Measurements from ENCODE around the gene ABAT. TPM values are rescaled to one million over a fixed set of nuclear protein-coding genes. Genes with fewer than 3 reads are reported as not detected.

Gene ABAT
- total and polyA plus RNA-seq, 2 experiments from 2014 or later = 4.7 to 8.0 TPM

- H3K4me3 ChIP-seq = no peak overlapping the region
- in situ Hi-C loops (cut with MboI) = no loop called here
- peaks cover 32% of the 10 kb centered on the region for H3K36me3 ChIP-seq (ENCODE audit: low read depth)
- H2AFZ ChIP-seq = no peak overlapping the region
- H3K79me2 ChIP-seq (ENCODE audit: insufficient read depth) = peaks cover 83% of the 10 kb centered on the region
- no peak overlapping the region for H3K9ac ChIP-seq
- H3K4me2 ChIP-seq (ENCODE audit: unreplicated experiment) = no peak overlapping the region
- H3K4me1 ChIP-seq (ENCODE audit: insufficient read depth) = 0 out of 2 replicates have a peak, but pooled peaks cover 5% of the 10 kb centered on the region
- H3F3A ChIP-seq (ENCODE audit: insufficient read depth) = peaks cover 30% of the 10 kb centered on the region
- TF ChIP-seq EZH2 (IDR thresholded peaks at IDR 0.05; ENCODE audit: insufficient read depth, poor library complexity, severe bottlenecking) (no peak), EZH2phosphoT487 (IDR thresholded peaks at IDR 0.05; ENCODE audit: insufficient read depth, low read depth) (no peak)
- no peaks in the 10 kb centered on the region for H3K27me3 ChIP-seq (replicated peaks; ENCODE audit: insufficient read depth)
- 90 to 94% methylated on average over 8 of the region's 8 CpGs for WGBS, 2 experiments (ENCODE audit: low coverage in 1 of 2, low lambda C conversion rate in 2 of 2, missing lambda C conversion rate in 2 of 2)
- H4K20me1 ChIP-seq (ENCODE audit: insufficient read depth) = no peaks in the 10 kb centered on the region
- DNase-seq = peak; percentile 37
- H3K9me2 ChIP-seq (ENCODE audit: insufficient read depth) = no peaks in the 10 kb centered on the region
- H3K27ac ChIP-seq = no peak overlapping the region
- no peaks in the 10 kb centered on the region for H3K9me3 ChIP-seq (ENCODE audit: low read depth)
These were observed 154.2 kb downstream of the ABAT start for GRCh38 chr16:8828541-8829165.

GRCh38 chr16:8831450-8831849 lies 157.0 kb downstream of the ABAT start:
- Histone ChIP-seq H3K9ac (no peak overlapping the region), H3F3A (ENCODE audit: insufficient read depth) (peaks cover 23% of the 10 kb centered on the region), H3K36me3 (ENCODE audit: low read depth) (peaks cover 9% of the 10 kb centered on the region; the same call in 1 of the 2 replicates), H3K9me3 (ENCODE audit: low read depth) (no peaks in the 10 kb centered on the region), H3K79me2 (ENCODE audit: insufficient read depth) (peaks cover 74% of the 10 kb centered on the region), H3K27me3 (replicated peaks; ENCODE audit: insufficient read depth) (no peaks in the 10 kb centered on the region), H3K9me2 (ENCODE audit: insufficient read depth) (no peaks in the 10 kb centered on the region), H2AFZ (no peak overlapping the region), H3K27ac (no peak overlapping the region), H3K4me1 (ENCODE audit: insufficient read depth) (peaks cover 12% of the 10 kb centered on the region), H3K4me2 (ENCODE audit: unreplicated experiment) (no peak overlapping the region), H4K20me1 (ENCODE audit: insufficient read depth) (no peaks in the 10 kb centered on the region; the same call in 1 of the 2 replicates), H3K4me3 (no peak overlapping the region)
- TF ChIP-seq EZH2phosphoT487 (IDR thresholded peaks at IDR 0.05; ENCODE audit: insufficient read depth, low read depth) (no peak), EZH2 (IDR thresholded peaks at IDR 0.05; ENCODE audit: insufficient read depth, poor library complexity, severe bottlenecking) (no peak)
- no peak for DNase-seq
- 96 to 97% methylated on average over 9 of the region's 9 CpGs for WGBS, 2 experiments (ENCODE audit: low coverage in 1 of 2, low lambda C conversion rate in 2 of 2, missing lambda C conversion rate in 2 of 2)
- in situ Hi-C loops (cut with MboI) = no loop called here

- Histone ChIP-seq H3K9me3 (ENCODE audit: low read depth) (no peaks in the 10 kb centered on the region), H3K9me2 (ENCODE audit: insufficient read depth) (no peaks in the 10 kb centered on the region), H3K4me1 (ENCODE audit: insufficient read depth) (peaks cover 12% of the 10 kb centered on the region), H3K4me2 (ENCODE audit: unreplicated experiment) (no peak overlapping the region), H3F3A (ENCODE audit: insufficient read depth) (peaks cover 20% of the 10 kb centered on the region), H3K27ac (no peak overlapping the region), H3K36me3 (ENCODE audit: low read depth) (peaks cover 9% of the 10 kb centered on the region; the same call in 1 of the 2 replicates), H3K4me3 (no peak overlapping the region), H3K9ac (no peak overlapping the region), H3K27me3 (replicated peaks; ENCODE audit: insufficient read depth) (no peaks in the 10 kb centered on the region), H4K20me1 (ENCODE audit: insufficient read depth) (no peaks in the 10 kb centered on the region; the same call in 1 of the 2 replicates), H3K79me2 (ENCODE audit: insufficient read depth) (peaks cover 74% of the 10 kb centered on the region), H2AFZ (no peak overlapping the region)
- no peak for DNase-seq
- in situ Hi-C loops (cut with MboI) = no loop called here
- TF ChIP-seq EZH2phosphoT487 (IDR thresholded peaks at IDR 0.05; ENCODE audit: insufficient read depth, low read depth) (no peak), EZH2 (IDR thresholded peaks at IDR 0.05; ENCODE audit: insufficient read depth, poor library complexity, severe bottlenecking) (no peak)
- 69 to 75% methylated on average over 17 to 18 of the region's 18 CpGs for WGBS, 2 experiments (ENCODE audit: low coverage in 1 of 2, low lambda C conversion rate in 2 of 2, missing lambda C conversion rate in 2 of 2)
These were observed 157.7 kb downstream of the ABAT start for GRCh38 chr16:8831871-8832716.

GRCh38 chr16:8832717-8833105 lies 158.3 kb downstream of the ABAT start:
- Histone ChIP-seq H3K4me3 (no peak overlapping the region), H3K4me1 (ENCODE audit: insufficient read depth) (peaks cover 12% of the 10 kb centered on the region), H3F3A (ENCODE audit: insufficient read depth) (peaks cover 20% of the 10 kb centered on the region), H3K27ac (no peak overlapping the region), H3K36me3 (ENCODE audit: low read depth) (peaks cover 9% of the 10 kb centered on the region; the same call in 1 of the 2 replicates), H2AFZ (no peak overlapping the region), H4K20me1 (ENCODE audit: insufficient read depth) (no peaks in the 10 kb centered on the region; the same call in 1 of the 2 replicates), H3K27me3 (replicated peaks; ENCODE audit: insufficient read depth) (no peaks in the 10 kb centered on the region), H3K79me2 (ENCODE audit: insufficient read depth) (peaks cover 80% of the 10 kb centered on the region), H3K9ac (no peak overlapping the region), H3K9me3 (ENCODE audit: low read depth) (no peaks in the 10 kb centered on the region), H3K4me2 (ENCODE audit: unreplicated experiment) (no peak overlapping the region), H3K9me2 (ENCODE audit: insufficient read depth) (no peaks in the 10 kb centered on the region)
- WGBS, 2 experiments (ENCODE audit: low coverage in 1 of 2, low lambda C conversion rate in 2 of 2, missing lambda C conversion rate in 2 of 2) = 89 to 92% methylated on average over 16 of the region's 16 CpGs
- DNase-seq = no peak
- in situ Hi-C loops (cut with MboI) = no loop called here
- TF ChIP-seq EZH2phosphoT487 (IDR thresholded peaks at IDR 0.05; ENCODE audit: insufficient read depth, low read depth) (no peak), EZH2 (IDR thresholded peaks at IDR 0.05; ENCODE audit: insufficient read depth, poor library complexity, severe bottlenecking) (no peak)

Small RNAs within 50 kb of the gene (small RNA-seq; reads per million reads assigned to genes)
- gene AC007224.1 (ENCODE audit: low read depth, low replicate concordance) (not detected), gene RN7SL743P (ENCODE audit: low read depth, low replicate concordance) (not detected), gene RNU7-63P (ENCODE audit: low read depth, low replicate concordance) (not detected)

Other genes with a start within 250 kb of the ABAT start
- not detected in 2 replicates for gene TMEM114, start 84.1 kb upstream of the ABAT start, total RNA-seq (2014; rRNA removed; shearing (Covaris generic))
- gene TMEM114, start 84.1 kb upstream of the ABAT start, polyA plus RNA-seq (2016; fragmentation: Nextera tagmentation; extraction: Ambion mirVana) = not detected in 2 replicates
- gene METTL22, start 52.9 kb upstream of the ABAT start, total RNA-seq (2014; rRNA removed; shearing (Covaris generic)) = 31.5 and 36.9 TPM in 2 replicates
- gene METTL22, start 52.9 kb upstream of the ABAT start, polyA plus RNA-seq (2016; fragmentation: Nextera tagmentation; extraction: Ambion mirVana) = 41.6 and 46.1 TPM in 2 replicates
- gene TMEM186, start 123.0 kb downstream of the ABAT start, total RNA-seq (2014; rRNA removed; shearing (Covaris generic)) = 2.0 and 4.9 TPM in 2 replicates
- gene TMEM186, start 123.0 kb downstream of the ABAT start, polyA plus RNA-seq (2016; fragmentation: Nextera tagmentation; extraction: Ambion mirVana) = 10.8 and 12.1 TPM in 2 replicates
- 39.6 and 61.6 TPM in 2 replicates for gene PMM2, start 123.2 kb downstream of the ABAT start, total RNA-seq (2014; rRNA removed; shearing (Covaris generic))
- gene PMM2, start 123.2 kb downstream of the ABAT start, polyA plus RNA-seq (2016; fragmentation: Nextera tagmentation; extraction: Ambion mirVana) = 45.7 and 46.4 TPM in 2 replicates
- gene CARHSP1, start 194.4 kb downstream of the ABAT start, total RNA-seq (2014; rRNA removed; shearing (Covaris generic)) = 129 and 143 TPM in 2 replicates
- 150 and 156 TPM in 2 replicates for gene CARHSP1, start 194.4 kb downstream of the ABAT start, polyA plus RNA-seq (2016; fragmentation: Nextera tagmentation; extraction: Ambion mirVana)
- gene LITAFD, start 207.7 kb downstream of the ABAT start, total RNA-seq (2014; rRNA removed; shearing (Covaris generic)) = not detected in 2 replicates
- gene LITAFD, start 207.7 kb downstream of the ABAT start, polyA plus RNA-seq (2016; fragmentation: Nextera tagmentation; extraction: Ambion mirVana) = not detected in 2 replicates